ENCODE measurements around the gene FPR2. TPM values are rescaled to one million over a fixed set of nuclear protein-coding genes. Genes with fewer than 3 reads are reported as not detected.

The FPR2 gene
- total and polyA plus RNA-seq, 2 of the 13 experiments (the other 11 are each of a cell fraction or from before 2014, with no cell fraction given), result not detected

- no TSS peak for BruUV-seq (replicated peaks)
- no peaks in the 10 kb centered on the region for H3K79me2 ChIP-seq (ENCODE audit: insufficient read depth, low read length)
- in situ Hi-C loops (cut with HindIII; ENCODE audit: extremely low pct_ligation_motif_present, low pct_unique_long_range_greater_than_20kb), result no loop called here
- WGBS (ENCODE audit: low lambda C conversion rate), result 4% methylated on average over 8 of the region's 15 CpGs
- no peak overlapping the region for H3K9ac ChIP-seq (ENCODE audit: insufficient read depth, low read depth, low read length)
- H3K4me2 ChIP-seq (ENCODE audit: low read depth, low read length), result no peak overlapping the region
- H2AFZ ChIP-seq (ENCODE audit: low read length), result no peak overlapping the region
- ChIA-PET POLR2A (no interaction called here), CTCF (ENCODE audit: low intra/inter-chr PET ratio, low total read pairs) (no interaction called here)
- intact Hi-C loops (cut with micrococcal nuclease; ENCODE audit: unreplicated experiment), result no loop called here
- H3K4me3 ChIP-seq (replicated peaks in 1 of 3; ENCODE audit: insufficient read depth in 1 of 3, low read depth in 2 of 3, low read length in 3 of 3), result no peak overlapping the region
- ATAC-seq (no peak), DNase-seq (ENCODE audit: low spot score) (no peak), FAIRE-seq (no peak)
- H3K9me3 ChIP-seq (ENCODE audit: low read length), result no peaks in the 10 kb centered on the region
- no peaks in the 10 kb centered on the region for H4K20me1 ChIP-seq (ENCODE audit: insufficient read depth, low read length)
- peaks cover 0 to 34% of the 10 kb centered on the region in 2 experiments for H3K27me3 ChIP-seq (ENCODE audit: control insufficient read depth in 1 of 2, insufficient read depth in 2 of 2, low read length in 2 of 2)
- TF ChIP-seq ZSCAN22 (CRISPR knock-in tag; IDR thresholded peaks at IDR 0.05) (no peak), FOXC1 (CRISPR knock-in tag; IDR thresholded peaks at IDR 0.05; ENCODE audit: borderline replicate concordance) (no peak), SALL2 (CRISPR knock-in tag; IDR thresholded peaks at IDR 0.05) (no peak), ZNF784 (CRISPR knock-in tag; IDR thresholded peaks at IDR 0.05; ENCODE audit: borderline replicate concordance) (no peak), HHEX (CRISPR knock-in tag; IDR thresholded peaks at IDR 0.05) (no peak)
- TF ChIP-seq, protein P1, sequence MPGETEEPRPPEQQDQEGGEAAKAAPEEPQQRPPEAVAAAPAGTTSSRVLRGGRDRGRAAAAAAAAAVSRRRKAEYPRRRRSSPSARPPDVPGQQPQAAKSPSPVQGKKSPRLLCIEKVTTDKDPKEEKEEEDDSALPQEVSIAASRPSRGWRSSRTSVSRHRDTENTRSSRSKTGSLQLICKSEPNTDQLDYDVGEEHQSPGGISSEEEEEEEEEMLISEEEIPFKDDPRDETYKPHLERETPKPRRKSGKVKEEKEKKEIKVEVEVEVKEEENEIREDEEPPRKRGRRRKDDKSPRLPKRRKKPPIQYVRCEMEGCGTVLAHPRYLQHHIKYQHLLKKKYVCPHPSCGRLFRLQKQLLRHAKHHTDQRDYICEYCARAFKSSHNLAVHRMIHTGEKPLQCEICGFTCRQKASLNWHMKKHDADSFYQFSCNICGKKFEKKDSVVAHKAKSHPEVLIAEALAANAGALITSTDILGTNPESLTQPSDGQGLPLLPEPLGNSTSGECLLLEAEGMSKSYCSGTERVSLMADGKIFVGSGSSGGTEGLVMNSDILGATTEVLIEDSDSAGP (CRISPR knock-in tag; IDR thresholded peaks at IDR 0.05; ENCODE audit: borderline replicate concordance), result no peak
- TF ChIP-seq, protein P2, sequence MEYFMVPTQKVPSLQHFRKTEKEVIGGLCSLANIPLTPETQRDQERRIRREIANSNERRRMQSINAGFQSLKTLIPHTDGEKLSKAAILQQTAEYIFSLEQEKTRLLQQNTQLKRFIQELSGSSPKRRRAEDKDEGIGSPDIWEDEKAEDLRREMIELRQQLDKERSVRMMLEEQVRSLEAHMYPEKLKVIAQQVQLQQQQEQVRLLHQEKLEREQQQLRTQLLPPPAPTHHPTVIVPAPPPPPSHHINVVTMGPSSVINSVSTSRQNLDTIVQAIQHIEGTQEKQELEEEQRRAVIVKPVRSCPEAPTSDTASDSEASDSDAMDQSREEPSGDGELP (IDR thresholded peaks at IDR 0.05; ENCODE audit: borderline replicate concordance, low read depth), result no peak
- H3K36me3 ChIP-seq (replicated peaks in 1 of 2; ENCODE audit: control insufficient read depth in 1 of 2, insufficient read depth in 2 of 2, low read length in 2 of 2), result no peaks in the 10 kb centered on the region
- H3K4me1 ChIP-seq (ENCODE audit: insufficient read depth, low read length), result no peaks in the 10 kb centered on the region
- H3K27ac ChIP-seq (ENCODE audit: extremely low read length, insufficient read depth, low read length), result no peak overlapping the region
These were observed 36.4 kb upstream of the FPR2 start for GRCh38 chr19:51724543-51724942.

Data from HepG2 (cell line).